Ectodermal cell (in vitro differentiated cells): ENCODE measurements around the gene TRMT1L.

Source experiments
- H3K27ac ChIP-seq: 2 replicates; pipeline ENCODE4 v1.7.0; 2013; ENCODE audit warnings: mild to moderate bottlenecking, low read depth, low read length; ENCODE audit not compliant: insufficient read depth, poor library complexity, severe bottlenecking
- H3K27me3 ChIP-seq: 2 replicates; pipeline ENCODE4 v1.7.0; 2013; ENCODE audit warnings: mild to moderate bottlenecking, low read length; ENCODE audit not compliant: insufficient read depth, control insufficient read depth, poor library complexity, severe bottlenecking
- H3K36me3 ChIP-seq: one replicate; pipeline ENCODE4 v1.7.0; 2013; ENCODE audit warnings: low read length; ENCODE audit not compliant: control insufficient read depth, insufficient read depth
- H3K4me1 ChIP-seq: one replicate; pipeline ENCODE4 v1.7.0; 2013; ENCODE audit warnings: low read length; ENCODE audit not compliant: control insufficient read depth, insufficient read depth
- H3K4me3 ChIP-seq: 2 replicates; pipeline ENCODE4 v1.7.0; 2013; ENCODE audit warnings: low read depth, low read length, control low read depth; ENCODE audit not compliant: insufficient read depth
- H3K9me3 ChIP-seq: 2 replicates; pipeline ENCODE4 v1.7.0; 2013; ENCODE audit warnings: mild to moderate bottlenecking, low read length, moderate library complexity; ENCODE audit not compliant: control insufficient read depth
- WGBS, 2 experiments: methylation state at CpG; one replicate each; pipeline ENCODE4 v1.1.7; 2013; ENCODE audit warnings: missing lambda C conversion rate in 2 of 2; 5-methylcytosine and 5-hydroxymethylcytosine counted together

Gene TRMT1L

GRCh38 chr1:185132534-185132933, 24.2 kb downstream of the TRMT1L start:
- no peak overlapping the region for H3K4me3 ChIP-seq
- H3K9me3 ChIP-seq, result no peaks in the 10 kb centered on the region
- H3K27ac ChIP-seq, result no peak overlapping the region
- H3K36me3 ChIP-seq, result peaks cover 16% of the 10 kb centered on the region
- no peaks in the 10 kb centered on the region for H3K27me3 ChIP-seq
- WGBS, 2 experiments, result 94 to 100% methylated on average over 1 of the region's 1 CpG
- no peaks in the 10 kb centered on the region for H3K4me1 ChIP-seq

GRCh38 chr1:185129708-185130107, 27.0 kb downstream of the TRMT1L start:
- 100% methylated on average over 1 of the region's 2 CpGs for WGBS, 2 experiments
- peaks cover 14% of the 10 kb centered on the region for H3K36me3 ChIP-seq

GRCh38 chr1:185112356-185112755, 44.4 kb downstream of the TRMT1L start:
- no peaks in the 10 kb centered on the region for H3K9me3 ChIP-seq
- no peak overlapping the region for H3K27ac ChIP-seq
- H3K36me3 ChIP-seq, result no peaks in the 10 kb centered on the region
- no peak overlapping the region for H3K4me3 ChIP-seq
- no peaks in the 10 kb centered on the region for H3K4me1 ChIP-seq
- WGBS, 2 experiments, result 94% methylated on average over 2 of the region's 2 CpGs
- no peaks in the 10 kb centered on the region for H3K27me3 ChIP-seq

More at GRCh38 chr1:185129708-185130107, 27.0 kb downstream of the TRMT1L start:
- H3K27ac ChIP-seq, result no peak overlapping the region
- H3K4me3 ChIP-seq, result no peak overlapping the region
- no peaks in the 10 kb centered on the region for H3K9me3 ChIP-seq
- no peaks in the 10 kb centered on the region for H3K27me3 ChIP-seq
- no peaks in the 10 kb centered on the region for H3K4me1 ChIP-seq

GRCh38 chr1:185111873-185112272, 44.9 kb downstream of the TRMT1L start:
- no peak overlapping the region for H3K4me3 ChIP-seq
- H3K27ac ChIP-seq, result no peak overlapping the region
- H3K9me3 ChIP-seq, result no peaks in the 10 kb centered on the region
- H3K36me3 ChIP-seq, result no peaks in the 10 kb centered on the region
- no peaks in the 10 kb centered on the region for H3K4me1 ChIP-seq
- H3K27me3 ChIP-seq, result no peaks in the 10 kb centered on the region

- H3K9me3 ChIP-seq, result no peaks in the 10 kb centered on the region
- H3K36me3 ChIP-seq, result no peaks in the 10 kb centered on the region
- H3K4me1 ChIP-seq, result no peaks in the 10 kb centered on the region
- H3K4me3 ChIP-seq, result no peak overlapping the region
- H3K27me3 ChIP-seq, result no peaks in the 10 kb centered on the region
- no peak overlapping the region for H3K27ac ChIP-seq
Measured at GRCh38 chr1:185110145-185110544, 46.6 kb downstream of the TRMT1L start.

GRCh38 chr1:185108321-185108720, 48.4 kb downstream of the TRMT1L start:
- H3K9me3 ChIP-seq, result no peaks in the 10 kb centered on the region
- no peak overlapping the region for H3K27ac ChIP-seq
- no peak overlapping the region for H3K4me3 ChIP-seq
- H3K36me3 ChIP-seq, result no peaks in the 10 kb centered on the region
- H3K4me1 ChIP-seq, result no peaks in the 10 kb centered on the region
- H3K27me3 ChIP-seq, result no peaks in the 10 kb centered on the region

- Histone ChIP-seq H3K36me3 (peaks cover under 1% of the 10 kb centered on the region), H3K9me3 (no peaks in the 10 kb centered on the region), H3K4me1 (no peaks in the 10 kb centered on the region), H3K27me3 (no peaks in the 10 kb centered on the region), H3K27ac (no peak overlapping the region), H3K4me3 (no peak overlapping the region)
- 96% methylated on average over 2 of the region's 3 CpGs; no CpG with 5 or more reads in 1 of the 2 experiments for WGBS, 2 experiments
Measured at GRCh38 chr1:185105121-185105520, 51.6 kb downstream of the TRMT1L start.

- Histone ChIP-seq H3K4me1 (no peaks in the 10 kb centered on the region), H3K36me3 (peaks cover 5% of the 10 kb centered on the region), H3K9me3 (no peaks in the 10 kb centered on the region), H3K27me3 (no peaks in the 10 kb centered on the region), H3K27ac (no peak overlapping the region), H3K4me3 (no peak overlapping the region)
- 92 to 95% methylated on average over 3 of the region's 3 CpGs for WGBS, 2 experiments
Measured at GRCh38 chr1:185104083-185104482, 52.7 kb downstream of the TRMT1L start.

GRCh38 chr1:185096531-185096930, 60.2 kb downstream of the TRMT1L start:
- Histone ChIP-seq H3K4me1 (no peaks in the 10 kb centered on the region), H3K27me3 (no peaks in the 10 kb centered on the region), H3K36me3 (peaks cover 31% of the 10 kb centered on the region), H3K27ac (no peak overlapping the region), H3K9me3 (no peaks in the 10 kb centered on the region), H3K4me3 (no peak overlapping the region)
- 87% methylated on average over 2 of the region's 2 CpGs; no CpG with 5 or more reads in 1 of the 2 experiments for WGBS, 2 experiments

- WGBS, 2 experiments, result 93% methylated on average over 1 to 2 of the region's 2 CpGs
- H3K27me3 ChIP-seq, result no peaks in the 10 kb centered on the region
- H3K9me3 ChIP-seq, result no peaks in the 10 kb centered on the region
- H3K27ac ChIP-seq, result no peak overlapping the region
- peaks cover 27% of the 10 kb centered on the region for H3K36me3 ChIP-seq
- H3K4me1 ChIP-seq, result no peaks in the 10 kb centered on the region
- no peak overlapping the region for H3K4me3 ChIP-seq
Measured at GRCh38 chr1:185094761-185095160, 62.0 kb downstream of the TRMT1L start.

DNA sequence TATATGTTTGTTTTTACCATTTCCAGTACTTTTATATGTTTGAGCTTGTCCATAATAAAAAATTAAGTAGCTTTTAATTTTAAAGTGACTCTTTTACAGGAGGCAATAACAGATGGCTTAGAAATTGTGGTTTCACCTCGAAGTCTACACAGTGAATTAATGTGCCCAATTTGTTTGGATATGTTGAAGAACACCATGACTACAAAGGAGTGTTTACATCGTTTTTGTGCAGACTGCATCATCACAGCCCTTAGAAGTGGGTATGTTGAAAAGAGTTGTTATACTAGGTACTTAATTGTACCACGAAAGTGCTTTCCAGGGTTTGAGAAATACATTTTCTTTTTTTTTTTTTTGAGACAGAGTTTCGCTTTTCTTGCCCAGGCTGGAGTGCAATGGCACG, 65.3 kb downstream of the TRMT1L start:
- WGBS, 2 experiments, result 92 to 93% methylated on average over 5 of the region's 5 CpGs

More for the DNA sequence above, 65.3 kb downstream of the TRMT1L start:
- no peaks in the 10 kb centered on the region for H3K4me1 ChIP-seq
- H3K36me3 ChIP-seq, result peaks cover 32% of the 10 kb centered on the region
- no peaks in the 10 kb centered on the region for H3K9me3 ChIP-seq
- H3K4me3 ChIP-seq, result no peak overlapping the region
- H3K27me3 ChIP-seq, result no peaks in the 10 kb centered on the region
- no peak overlapping the region for H3K27ac ChIP-seq
